SK-N-MC (cell line): ENCODE measurements around the gene FMO2.
"Not testable (repeated sequence)": the region's sequence is repeated elsewhere in the genome, so short reads cannot be mapped to it uniquely, and the experiment has no call there.

ENCODE experiments used
- DNase-seq: peaks from one replicate; pipeline ENCODE4 v3.0.0-alpha.2; 2011; ENCODE audit warnings: low read depth, low spot score
- H3K27ac ChIP-seq: fragments of 200-600 bp; sonication (generic); 2 replicates; pipeline ENCODE4 v1.5.1; 2016; ENCODE audit warnings: mixed run types
- H3K36me3 ChIP-seq: fragments of 200-600 bp; sonication (generic); 2 replicates; pipeline ENCODE4 v1.6.1; 2017; ENCODE audit warnings: antibody characterized with exemption, low read length, mixed read lengths; ENCODE audit not compliant: insufficient read depth
- H3K4me3 ChIP-seq: fragments of 200-600 bp; sonication (generic); 2 replicates; pipeline ENCODE4 v1.5.1; 2016
- H3K9ac ChIP-seq: fragments of 200-600 bp; sonication (generic); 2 replicates; pipeline ENCODE4 v1.8.0; 2017; ENCODE audit warnings: mixed run types, mixed read lengths; ENCODE audit not compliant: insufficient read length
- H3K9me3 ChIP-seq: fragments of 200-600 bp; sonication (generic); 2 replicates; pipeline ENCODE4 v1.6.1; 2017; ENCODE audit warnings: low read depth, mild to moderate bottlenecking, antibody characterized with exemption, low read length, moderate library complexity, mixed read lengths
- EZH2 ChIP-seq: fragments of 200-600 bp; sonication (generic); IDR thresholded peaks from one replicate; pipeline ENCODE4 v1.6.1; 2017; ENCODE audit warnings: antibody characterized with exemption
- FOXP2 ChIP-seq: optimal IDR thresholded peaks from 2 replicates; pipeline ENCODE3; 2011; ENCODE audit warnings: mild to moderate bottlenecking, moderate library complexity; ENCODE audit not compliant: insufficient read depth; ENCODE audit errors: extremely low read length, control extremely low read depth
- POLR2AphosphoS5 ChIP-seq: IDR thresholded peaks from 2 replicates; pipeline ENCODE4 v1.6.1; 2012; ENCODE audit warnings: mild to moderate bottlenecking, low read depth, low read length, borderline replicate concordance

The FMO2 gene

DNA sequence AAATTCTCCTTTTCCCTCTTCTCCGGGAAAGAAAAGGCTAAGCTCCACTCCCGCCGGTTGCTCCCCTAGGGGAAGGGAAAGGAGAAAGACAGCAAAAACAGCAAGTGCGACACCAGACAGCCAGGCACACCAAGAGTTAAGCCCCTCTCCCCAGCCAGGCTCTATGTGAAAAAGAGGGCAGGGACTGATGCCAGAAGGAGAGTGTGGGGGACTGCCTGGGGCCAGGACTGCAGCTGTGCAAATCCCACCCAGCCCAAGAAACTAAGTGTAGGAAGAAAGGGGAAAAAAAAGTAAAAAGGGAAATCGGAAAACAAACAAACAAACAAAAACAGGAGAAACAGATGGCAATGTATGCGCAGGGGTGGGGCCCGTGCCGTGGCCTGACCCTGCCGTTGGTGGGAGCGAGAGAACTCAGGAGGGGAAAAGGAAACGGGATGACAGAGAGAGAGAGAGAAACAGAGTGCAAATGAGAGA, 35.5 kb downstream of the FMO2 start:
- Histone ChIP-seq H3K4me3 (peak overlapping the region; percentile 70), H3K27ac (peak overlapping the region; percentile 98)

GRCh38 chr1:171221665-171222591, 36.8 kb downstream of the FMO2 start:
- no peaks in the 10 kb centered on the region for H3K36me3 ChIP-seq
- H3K9me3 ChIP-seq, result peaks cover 5% of the 10 kb centered on the region; the same call in 1 of the 2 replicates
- no peak for DNase-seq
- H3K9ac ChIP-seq, result no peak overlapping the region
- no peak for TF ChIP-seq FOXP2
- TF ChIP-seq POLR2AphosphoS5, result no peak
- TF ChIP-seq EZH2, result no peak
- H3K27ac ChIP-seq, result peak overlapping the region; percentile 66
- 0 out of 2 replicates have a peak overlapping the region, but pooled peaks have one; percentile 23 for H3K4me3 ChIP-seq

More for the DNA sequence above, 35.5 kb downstream of the FMO2 start:
- Histone ChIP-seq H3K36me3 (no peaks in the 10 kb centered on the region), H3K9me3 (peaks cover 10% of the 10 kb centered on the region; the same call in 1 of the 2 replicates), H3K9ac (peak overlapping the region; percentile 75)
- DNase-seq, result peak; percentile 64
- no peak for TF ChIP-seq POLR2AphosphoS5
- no peak for TF ChIP-seq EZH2

- Histone ChIP-seq H3K9ac (no peak overlapping the region), H3K27ac (peak overlapping the region; percentile 66), H3K9me3 (peaks cover 5% of the 10 kb centered on the region; the same call in 1 of the 2 replicates), H3K4me3 (peak overlapping the region; percentile 32; the same call in 1 of the 2 replicates), H3K36me3 (no peaks in the 10 kb centered on the region)
- no peak for TF ChIP-seq FOXP2
- no peak for TF ChIP-seq EZH2
- no peak for TF ChIP-seq POLR2AphosphoS5
- DNase-seq, result no peak
Measured at GRCh38 chr1:171222936-171223335, 37.8 kb downstream of the FMO2 start.

GRCh38 chr1:171224257-171224656, 39.2 kb downstream of the FMO2 start:
- H3K9me3 ChIP-seq, H3K4me3 ChIP-seq, H3K27ac ChIP-seq, H3K36me3 ChIP-seq, H3K9ac ChIP-seq, DNase-seq: not testable (repeated sequence)

- Histone ChIP-seq H3K27ac (no peak overlapping the region), H3K9me3 (no peaks in the 10 kb centered on the region), H3K4me3 (no peak overlapping the region), H3K9ac (no peak overlapping the region), H3K36me3 (no peaks in the 10 kb centered on the region)
- no peak for TF ChIP-seq POLR2AphosphoS5
- TF ChIP-seq FOXP2, result no peak
- TF ChIP-seq EZH2, result no peak
- DNase-seq, result peak; percentile 64
Measured at GRCh38 chr1:171226747-171227370, 41.8 kb downstream of the FMO2 start.

DNA sequence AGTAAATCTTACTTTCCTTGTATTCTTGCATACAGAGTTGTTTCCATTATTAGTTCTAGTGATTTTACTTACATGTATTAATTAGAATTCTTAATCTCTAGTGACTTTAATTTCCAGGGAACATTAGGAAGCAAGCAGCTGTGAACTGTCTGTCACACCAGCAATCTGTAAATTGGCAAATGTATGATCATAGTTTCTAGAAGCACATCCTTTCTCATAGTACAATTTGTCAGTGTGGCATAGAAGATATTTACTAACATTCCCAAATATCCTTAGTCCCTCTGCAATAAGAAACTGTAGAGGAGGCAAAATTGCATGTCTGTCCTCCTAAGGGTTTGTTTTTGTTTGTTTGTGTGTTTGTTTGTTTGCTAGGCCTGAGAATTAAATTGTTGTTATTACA, 46.2 kb downstream of the FMO2 start:
- no peak for TF ChIP-seq FOXP2
- no peak for TF ChIP-seq POLR2AphosphoS5
- TF ChIP-seq EZH2, result no peak
- Histone ChIP-seq H3K9me3 (no peaks in the 10 kb centered on the region), H3K4me3 (no peak overlapping the region), H3K27ac (no peak overlapping the region), H3K36me3 (no peaks in the 10 kb centered on the region), H3K9ac (peak overlapping the region; percentile 7)
- no peak for DNase-seq

DNA sequence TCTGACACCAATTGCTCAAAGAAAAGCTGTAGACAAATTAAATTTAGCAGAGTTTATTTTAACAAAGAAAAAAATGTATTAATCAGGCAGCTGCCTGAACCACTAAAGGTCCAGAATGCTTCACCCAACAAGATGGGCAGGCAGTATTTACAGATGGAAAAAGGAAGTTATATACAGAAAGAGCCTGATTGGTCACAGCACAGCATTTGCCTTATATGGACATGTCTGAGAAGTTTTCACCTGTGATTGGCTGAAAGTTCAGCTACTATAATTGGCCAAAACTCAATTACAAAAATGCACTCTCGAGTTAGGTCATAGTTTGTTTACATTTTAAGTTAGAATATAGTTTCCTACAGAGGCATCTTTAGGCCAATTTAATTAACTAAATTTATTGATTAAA, 48.1 kb downstream of the FMO2 start:
- Histone ChIP-seq H3K36me3 (no peaks in the 10 kb centered on the region), H3K9me3 (no peaks in the 10 kb centered on the region), H3K4me3 (no peak overlapping the region), H3K27ac (no peak overlapping the region), H3K9ac (no peak overlapping the region)
- DNase-seq, result no peak
- TF ChIP-seq POLR2AphosphoS5 (no peak), EZH2 (no peak), FOXP2 (no peak)

DNA sequence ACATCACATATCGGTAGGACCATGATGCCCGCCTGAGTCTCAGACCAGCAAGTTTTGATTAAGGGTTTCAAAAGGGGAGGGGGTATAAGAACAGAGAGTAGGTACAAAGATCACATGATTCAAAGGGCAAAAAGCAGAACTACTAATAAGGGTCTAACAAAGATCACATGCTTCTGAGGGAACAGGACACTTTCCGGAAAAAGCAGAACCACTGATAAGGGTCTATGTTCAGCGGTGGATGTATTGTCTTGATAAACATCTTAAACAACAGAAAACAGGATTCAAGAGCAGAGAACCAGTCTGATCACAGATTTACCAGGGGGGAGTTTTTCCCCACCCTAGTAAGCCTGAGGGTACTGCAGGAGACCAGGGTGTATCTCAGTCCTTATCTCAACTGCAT, 51.1 kb downstream of the FMO2 start:
- not testable (repeated sequence) for DNase-seq, H3K4me3 ChIP-seq, H3K9ac ChIP-seq

More for the DNA sequence above, 51.1 kb downstream of the FMO2 start:
- H3K36me3 ChIP-seq, H3K27ac ChIP-seq, H3K9me3 ChIP-seq: not testable (repeated sequence)
